OCI-LY1 (cell line): ENCODE measurements around the gene ALKBH1.

Experiments used
- CTCF ChIP-seq: fragments of 200-600 bp; sonication (generic), shearing (Covaris generic); IDR thresholded peaks from 2 replicates; pipeline ENCODE4 v1.5.1; 2017; ENCODE audit warnings: mild to moderate bottlenecking, antibody characterized with exemption, low read length, moderate library complexity, mixed read lengths
- EZH2 ChIP-seq: fragments of 200-600 bp; sonication (generic), shearing (Covaris generic); IDR thresholded peaks from 2 replicates; pipeline ENCODE4 v1.8.0; 2017; ENCODE audit warnings: borderline replicate concordance, mixed run types, mild to moderate bottlenecking, antibody characterized with exemption, low read length, moderate library complexity, mixed read lengths

DNA sequence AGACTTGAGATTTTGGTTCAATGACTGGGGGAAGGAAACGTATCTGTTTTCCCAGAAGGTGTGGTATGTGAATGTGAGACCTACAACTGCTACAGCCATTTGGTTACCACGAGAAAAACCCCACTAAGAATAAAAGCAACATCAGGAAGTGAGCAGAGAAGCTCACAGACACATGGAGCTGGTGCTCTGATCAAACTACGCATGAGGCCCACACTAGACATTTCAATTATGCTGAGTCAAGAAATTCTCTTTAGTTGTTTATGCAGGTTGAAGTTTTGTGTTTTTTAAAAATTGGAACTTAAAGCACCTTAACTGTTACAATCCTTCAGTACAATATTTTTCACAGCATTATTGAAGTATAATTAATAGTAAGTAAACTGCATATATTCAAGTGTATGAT lies 82.5 kb downstream of the ALKBH1 start:
- TF ChIP-seq CTCF (no peak), EZH2 (no peak)
